Body of pancreas (tissue), 4 donors: ENCODE results near the gene RPGRIP1L. TPM values are rescaled to one million over a fixed set of nuclear protein-coding genes. Genes with fewer than 3 reads are reported as not detected.
A peak's percentile ranks its signal among the peaks of the same experiment; 100 is the strongest.

Source experiments
- ATAC-seq: fragments of 150-250 bp; one replicate; pipeline ENCODE4 v1.9.1; 2016
- DNase-seq, 4 donors: peaks; one replicate each; pipeline ENCODE4 v3.0.0-alpha.2; 2019
- H3K27ac ChIP-seq, 4 donors: fragments of 200-600 bp; sonication (generic); 1 replicate in 3 of 4; 2 replicates in 1 of 4; pipeline versions ENCODE4 v1.5.1 to v1.6.1; 2016 to 2019; ENCODE audit warnings: mild to moderate bottlenecking in 1 of 4, mixed read lengths in 1 of 4, moderate library complexity in 1 of 4
- H3K27me3 ChIP-seq, 2 donors: fragments of 200-600 bp; sonication (generic); one replicate each; pipeline ENCODE4 v1.6.0; 2016; ENCODE audit warnings: mild to moderate bottlenecking in 1 of 2
- H3K36me3 ChIP-seq, 2 donors: fragments of 200-600 bp; sonication (generic); replicated peaks in 1 of 2; 2 replicates each; pipeline ENCODE4 v1.5.1; 2016; ENCODE audit warnings: low read depth in 2 of 2; ENCODE audit not compliant: insufficient read depth in 1 of 2
- H3K4me1 ChIP-seq: fragments of 200-600 bp; sonication (generic); one replicate; pipeline ENCODE4 v1.6.0; 2016
- H3K4me3 ChIP-seq, 2 donors: fragments of 200-600 bp; sonication (generic); 1 replicate in 1 of 2; 2 replicates in 1 of 2; pipeline ENCODE4 v1.5.1; 2016 to 2019
- H3K9me3 ChIP-seq, 3 donors: fragments of 200-600 bp; sonication (generic); 1 replicate in 2 of 3; 2 replicates in 1 of 3; pipeline ENCODE4 v1.5.1; 2016
- CTCF ChIP-seq, 7 experiments: fragments of 450-650 bp in 4 of 7; fragments of 200-600 bp in 3 of 7; sonication (generic) in 3 of 7; IDR thresholded peaks; one replicate each; pipeline ENCODE4 v1.5.1; 2016 to 2019; ENCODE audit warnings: antibody characterized with exemption in 7 of 7
- POLR2A ChIP-seq, 3 donors: fragments of 450-650 bp; IDR thresholded peaks; one replicate each; pipeline ENCODE4 v1.6.1; 2016; ENCODE audit warnings: antibody characterized with exemption in 3 of 3, mild to moderate bottlenecking in 2 of 3
- WGBS, 2 donors: methylation state at CpG; one replicate each; pipeline ENCODE4 v1.1.5; 2017; 5-methylcytosine and 5-hydroxymethylcytosine counted together
- intact Hi-C: fragments of 100-400 bp; cut with DNase I; formaldehyde crosslinking; loops from one replicate; pipeline ENCODE4 v1.15.1; 2023
- total RNA-seq, 2 donors: library from RNA; depleted of rRNA; stranded (reverse); fragments of >200 nt; gene quantifications; one replicate each; pipeline ENCODE4 v1.1.0, GENCODE V29; 2016

The RPGRIP1L gene
- total RNA-seq, 2 donors from 2014 or later, result 2.9 to 4.3 TPM

GRCh38 chr16:53745086-53745485 is 41.4 kb upstream of the RPGRIP1L start:
- Histone ChIP-seq H3K4me1 (peaks cover 26% of the 10 kb centered on the region), H3K9me3 (no peaks in the 10 kb centered on the region), H3K27me3 (no peaks in the 10 kb centered on the region), H3K4me3 (no peak overlapping the region), H3K27ac (peak overlapping the region in 3 of 4 donors; percentile 40 to 73 (median 60)), H3K36me3 (no peaks in the 10 kb centered on the region)
- 18 to 19% methylated on average over 3 of the region's 3 CpGs for WGBS, 2 donors
- DNase-seq, result peak in 3 of 4 donors; percentile 18 to 50 (median 24)
- TF ChIP-seq CTCF (IDR thresholded peaks at IDR 0.05), result no peak
- no peak for TF ChIP-seq POLR2A (IDR thresholded peaks at IDR 0.05)
- intact Hi-C loops, result no loop called here
- peak; percentile 70 for ATAC-seq

GRCh38 chr16:53744449-53744848 is 40.8 kb upstream of the RPGRIP1L start:
- TF ChIP-seq POLR2A (IDR thresholded peaks at IDR 0.05) (no peak), CTCF (IDR thresholded peaks at IDR 0.05) (no peak)
- peaks cover 26% of the 10 kb centered on the region for H3K4me1 ChIP-seq
- intact Hi-C loops, result no loop called here
- H3K27ac ChIP-seq, result peak overlapping the region; percentile 37 to 73 (median 50)
- peak in 1 of 4 donors; percentile 7 for DNase-seq
- no peaks in the 10 kb centered on the region for H3K36me3 ChIP-seq
- no peaks in the 10 kb centered on the region for H3K27me3 ChIP-seq
- H3K9me3 ChIP-seq, result no peaks in the 10 kb centered on the region
- WGBS, 2 donors, result 10 to 11% methylated on average over 3 of the region's 3 CpGs
- peak; percentile 54 for ATAC-seq
- H3K4me3 ChIP-seq, result no peak overlapping the region

DNA sequence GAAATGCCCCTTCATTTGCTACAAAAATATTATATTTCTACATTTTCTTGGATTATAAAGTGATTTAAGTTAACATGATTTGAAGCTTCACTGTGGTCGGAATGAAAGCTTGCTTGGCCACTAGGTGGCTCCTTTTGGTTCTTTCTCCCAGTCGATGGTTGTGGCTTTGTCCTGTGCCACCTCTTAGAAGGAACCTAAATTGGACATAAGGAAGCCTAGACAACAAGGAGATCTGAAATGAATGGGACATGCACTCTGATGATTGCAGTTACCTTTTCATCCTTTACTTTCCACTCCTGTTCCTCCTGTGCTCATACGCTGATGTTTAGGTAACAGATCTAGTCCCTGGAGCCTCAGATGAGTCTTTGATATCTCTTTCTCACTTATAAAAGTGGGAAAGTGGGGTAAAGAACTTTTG is 39.5 kb upstream of the RPGRIP1L start:
- TF ChIP-seq CTCF (IDR thresholded peaks at IDR 0.05) (peak; percentile 21 to 41 (median 34)), POLR2A (IDR thresholded peaks at IDR 0.05) (no peak)
- no peaks in the 10 kb centered on the region for H3K27me3 ChIP-seq
- H3K4me1 ChIP-seq, result peaks cover 26% of the 10 kb centered on the region
- no peaks in the 10 kb centered on the region for H3K36me3 ChIP-seq
- intact Hi-C loops, result no loop called here
- ATAC-seq (no peak), DNase-seq (peak in 3 of 4 donors; percentile 7 to 21 (median 18))
- H3K9me3 ChIP-seq, result no peaks in the 10 kb centered on the region
- H3K27ac ChIP-seq, result no peak overlapping the region
- 69 to 70% methylated on average over 3 of the region's 3 CpGs for WGBS, 2 donors
- H3K4me3 ChIP-seq, result no peak overlapping the region

DNA sequence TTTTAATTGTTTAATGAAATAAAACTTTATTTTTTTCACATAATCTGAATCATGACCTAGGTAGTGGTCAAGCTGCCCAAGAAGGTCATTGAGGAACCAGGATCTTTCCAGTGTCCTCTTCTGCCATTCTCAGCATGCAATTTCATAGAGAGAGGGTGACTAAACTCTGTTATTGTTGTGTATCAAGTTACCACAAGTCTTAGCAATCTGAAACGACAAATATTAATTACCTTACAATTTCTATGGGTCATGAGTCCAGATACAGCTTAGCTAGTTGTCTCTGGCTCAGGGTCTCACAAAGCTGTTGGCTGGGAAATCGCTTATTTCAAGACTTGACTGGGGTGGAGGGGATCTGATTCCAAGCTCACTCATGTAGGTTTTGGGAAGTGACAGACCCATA is 37.9 kb upstream of the RPGRIP1L start:
- intact Hi-C loops, result no loop called here
- no peaks in the 10 kb centered on the region for H3K36me3 ChIP-seq
- H3K4me3 ChIP-seq, result no peak overlapping the region
- 93 to 97% methylated on average over 2 of the region's 2 CpGs for WGBS, 2 donors
- H3K9me3 ChIP-seq, result no peaks in the 10 kb centered on the region
- no peak overlapping the region for H3K27ac ChIP-seq
- ATAC-seq (no peak), DNase-seq (no peak)
- H3K27me3 ChIP-seq, result no peaks in the 10 kb centered on the region
- no peak for TF ChIP-seq POLR2A (IDR thresholded peaks at IDR 0.05)
- TF ChIP-seq CTCF (IDR thresholded peaks at IDR 0.05), result no peak
- peaks cover 26% of the 10 kb centered on the region for H3K4me1 ChIP-seq

- DNase-seq, result no peak
- Histone ChIP-seq H3K36me3 (no peaks in the 10 kb centered on the region), H3K4me1 (peaks cover 22% of the 10 kb centered on the region), H3K27me3 (no peaks in the 10 kb centered on the region), H3K27ac (peak overlapping the region in 2 of 4 donors; percentile 3 to 10), H3K4me3 (no peak overlapping the region), H3K9me3 (no peaks in the 10 kb centered on the region)
- intact Hi-C loops, result no loop called here
- 61 to 67% methylated on average over 3 of the region's 3 CpGs for WGBS, 2 donors
- no peak for TF ChIP-seq POLR2A (IDR thresholded peaks at IDR 0.05)
- no peak for TF ChIP-seq CTCF (IDR thresholded peaks at IDR 0.05)
- ATAC-seq, result no peak
These were observed 37.4 kb upstream of the RPGRIP1L start for GRCh38 chr16:53740933-53741531.
